Mesenchymal stem cell (in vitro differentiated cells and primary cell): ENCODE measurements around the gene SNCB.

Experiments used
- DNase-seq: peaks from one replicate; pipeline ENCODE4 v3.0.0-alpha.2; 2013
- H2AFZ ChIP-seq: one replicate; pipeline ENCODE4 v1.6.1; 2013; ENCODE audit warnings: low read depth, mild to moderate bottlenecking, control low read depth, inconsistent platforms, low read length, moderate library complexity
- H2AK5ac ChIP-seq: 2 replicates; pipeline ENCODE4 v1.6.1; 2013; ENCODE audit warnings: low read length, moderate library complexity, mild to moderate bottlenecking, inconsistent platforms; ENCODE audit not compliant: severe bottlenecking
- H2BK120ac ChIP-seq: one replicate; pipeline ENCODE4 v1.6.1; 2013; ENCODE audit warnings: low read depth, mild to moderate bottlenecking, inconsistent platforms, low read length, moderate library complexity
- H2BK12ac ChIP-seq, 2 experiments: one replicate each; pipeline ENCODE4 v1.6.1; 2013; ENCODE audit warnings: inconsistent platforms in 2 of 2, low read length in 2 of 2, mild to moderate bottlenecking in 2 of 2, moderate library complexity in 2 of 2, control low read depth in 1 of 2
- H2BK15ac ChIP-seq: one replicate; pipeline ENCODE4 v1.6.1; 2013; ENCODE audit warnings: mild to moderate bottlenecking, low read depth, inconsistent platforms; ENCODE audit not compliant: poor library complexity, severe bottlenecking
- H2BK5ac ChIP-seq: 2 replicates; pipeline ENCODE4 v1.6.1; 2013; ENCODE audit warnings: low read depth, mild to moderate bottlenecking, low read length, control low read depth, inconsistent platforms; ENCODE audit not compliant: poor library complexity, severe bottlenecking
- H3K14ac ChIP-seq, 2 experiments: one replicate each; pipeline ENCODE4 v1.6.1; 2013; ENCODE audit warnings: inconsistent platforms in 2 of 2, low read length in 2 of 2, control low read depth in 1 of 2, mild to moderate bottlenecking in 1 of 2, moderate library complexity in 1 of 2
- H3K18ac ChIP-seq, 2 experiments: one replicate each; pipeline ENCODE4 v1.6.1; 2013; ENCODE audit warnings: inconsistent platforms in 2 of 2, low read length in 2 of 2, control low read depth in 1 of 2, low read depth in 1 of 2, mild to moderate bottlenecking in 1 of 2
- H3K23ac ChIP-seq, 2 experiments: one replicate each; pipeline ENCODE4 v1.6.1; 2013; ENCODE audit warnings: inconsistent platforms in 2 of 2, low read length in 2 of 2, mild to moderate bottlenecking in 2 of 2, moderate library complexity in 2 of 2, control low read depth in 1 of 2
- H3K27ac ChIP-seq: 2 replicates; pipeline ENCODE4 v1.5.1; 2013; ENCODE audit warnings: mild to moderate bottlenecking, moderate library complexity, low read length, control low read depth, inconsistent platforms; ENCODE audit not compliant: poor library complexity, severe bottlenecking
- H3K27me3 ChIP-seq, 2 experiments: 2 replicates each; pipeline versions ENCODE4 v1.6.1 to v1.7.0; 2013; ENCODE audit warnings: low read length in 2 of 2, mild to moderate bottlenecking in 2 of 2, moderate library complexity in 2 of 2, control low read depth in 1 of 2, inconsistent platforms in 1 of 2; ENCODE audit not compliant: control insufficient read depth in 1 of 2, insufficient read depth in 1 of 2
- H3K36me3 ChIP-seq, 2 experiments: 2 replicates each; pipeline versions ENCODE4 v1.6.1 to v1.7.0; 2013; ENCODE audit warnings: low read length in 2 of 2, control low read depth in 1 of 2, inconsistent platforms in 1 of 2, low read depth in 1 of 2, mild to moderate bottlenecking in 1 of 2; ENCODE audit not compliant: insufficient read depth in 2 of 2, control insufficient read depth in 1 of 2
- H3K4ac ChIP-seq, 2 experiments: one replicate each; pipeline ENCODE4 v1.6.1; 2013; ENCODE audit warnings: inconsistent platforms in 2 of 2, low read length in 2 of 2, mild to moderate bottlenecking in 2 of 2, moderate library complexity in 2 of 2, control low read depth in 1 of 2, low read depth in 1 of 2
- H3K4me1 ChIP-seq: 2 replicates; pipeline ENCODE4 v1.6.1; 2013; ENCODE audit warnings: low read depth, low read length, control low read depth; ENCODE audit not compliant: control insufficient read depth, insufficient read depth
- H3K4me2 ChIP-seq: 2 replicates; pipeline ENCODE4 v1.6.1; 2013; ENCODE audit warnings: low read length, mild to moderate bottlenecking, inconsistent platforms; ENCODE audit not compliant: poor library complexity, severe bottlenecking
- H3K4me3 ChIP-seq, 2 experiments: 2 replicates each; pipeline versions ENCODE4 v1.5.1 to v1.7.0; 2013; ENCODE audit warnings: low read length in 2 of 2, mild to moderate bottlenecking in 2 of 2, control low read depth in 1 of 2, low read depth in 1 of 2; ENCODE audit not compliant: insufficient read depth in 1 of 2
- H3K79me1 ChIP-seq: replicated peaks from 2 replicates; pipeline ENCODE4 v1.6.1; 2013; ENCODE audit warnings: mild to moderate bottlenecking, control low read depth, low read length, inconsistent platforms; ENCODE audit not compliant: poor library complexity, severe bottlenecking
- H3K9ac ChIP-seq: 2 replicates; pipeline ENCODE4 v1.7.0; 2013; ENCODE audit warnings: mild to moderate bottlenecking, low read length, moderate library complexity
- H3K9me3 ChIP-seq: 2 replicates; pipeline ENCODE4 v1.7.0; 2013; ENCODE audit warnings: mild to moderate bottlenecking, low read length; ENCODE audit not compliant: control insufficient read depth
- H4K8ac ChIP-seq: one replicate; pipeline ENCODE4 v1.6.1; 2013; ENCODE audit warnings: inconsistent platforms, mild to moderate bottlenecking, low read length, moderate library complexity
- H4K91ac ChIP-seq: one replicate; pipeline ENCODE4 v1.6.1; 2013; ENCODE audit warnings: mild to moderate bottlenecking, low read length, inconsistent platforms
- WGBS: methylation state at CpG from one replicate; pipeline ENCODE4 v1.1.7; 2013; ENCODE audit warnings: mixed read lengths; 5-methylcytosine and 5-hydroxymethylcytosine counted together

Gene SNCB

GRCh38 chr5:176642675-176643490 is 12.5 kb upstream of the SNCB start:
- H3K4me1 ChIP-seq, result peaks cover 12% of the 10 kb centered on the region
- H3K18ac ChIP-seq, result no peak overlapping the region
- H2BK12ac ChIP-seq, result no peak overlapping the region
- H3K36me3 ChIP-seq, result no peaks in the 10 kb centered on the region
- no peak for DNase-seq
- WGBS, result 73% methylated on average over 11 of the region's 15 CpGs
- H2BK5ac ChIP-seq, result no peak overlapping the region
- no peak overlapping the region for H3K4me2 ChIP-seq
- no peaks in the 10 kb centered on the region for H3K9me3 ChIP-seq
- no peak overlapping the region for H2BK15ac ChIP-seq
- no peak overlapping the region for H4K8ac ChIP-seq
- no peak overlapping the region for H2AK5ac ChIP-seq
- H4K91ac ChIP-seq, result no peak overlapping the region
- no peak overlapping the region for H2AFZ ChIP-seq
- no peak overlapping the region for H3K9ac ChIP-seq
- H3K4me3 ChIP-seq, result no peak overlapping the region
- no peak overlapping the region for H3K23ac ChIP-seq
- H2BK120ac ChIP-seq, result no peak overlapping the region
- H3K27me3 ChIP-seq, result peaks cover 1 to 2% of the 10 kb centered on the region in 2 experiments
- H3K79me1 ChIP-seq, result peaks cover 3% of the 10 kb centered on the region
- no peak overlapping the region for H3K4ac ChIP-seq
- no peak overlapping the region for H3K27ac ChIP-seq
- H3K14ac ChIP-seq, result no peak overlapping the region

DNA sequence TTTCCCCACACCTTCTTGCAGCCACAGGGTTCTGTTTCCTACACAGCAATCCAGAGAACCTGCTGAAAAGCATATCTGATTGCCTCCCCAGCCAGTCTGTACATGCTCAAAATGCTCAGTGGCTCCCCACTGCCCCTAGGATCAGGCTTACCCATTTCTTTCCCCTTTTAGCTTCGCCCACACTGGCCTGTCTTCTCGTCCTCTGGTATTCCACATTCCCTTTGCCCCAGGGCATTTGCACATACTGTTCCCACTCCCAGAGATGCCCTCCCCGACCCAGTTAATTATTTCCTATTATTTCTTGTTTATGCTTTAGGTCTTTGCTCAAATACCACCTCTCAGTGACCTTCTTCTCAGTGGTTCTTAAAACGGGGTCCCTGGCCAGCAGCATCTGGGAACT is 10.3 kb upstream of the SNCB start:
- H3K9ac ChIP-seq, result no peak overlapping the region
- H3K18ac ChIP-seq, result no peak overlapping the region
- no peak overlapping the region for H4K91ac ChIP-seq
- H3K9me3 ChIP-seq, result peaks cover under 1% of the 10 kb centered on the region
- no peak overlapping the region for H2AK5ac ChIP-seq
- no peak overlapping the region for H3K23ac ChIP-seq
- no peak overlapping the region for H3K4ac ChIP-seq
- DNase-seq, result no peak
- H3K27ac ChIP-seq, result no peak overlapping the region
- H4K8ac ChIP-seq, result no peak overlapping the region
- WGBS, result 85% methylated on average over 4 of the region's 4 CpGs
- H2BK12ac ChIP-seq, result no peak overlapping the region
- H3K79me1 ChIP-seq, result no peaks in the 10 kb centered on the region
- H3K4me3 ChIP-seq, result no peak overlapping the region
- no peak overlapping the region for H2BK15ac ChIP-seq
- H3K14ac ChIP-seq, result no peak overlapping the region
- H2BK120ac ChIP-seq, result no peak overlapping the region
- peaks cover 5% of the 10 kb centered on the region for H3K4me1 ChIP-seq
- H3K4me2 ChIP-seq, result no peak overlapping the region
- no peaks in the 10 kb centered on the region for H3K36me3 ChIP-seq
- H2BK5ac ChIP-seq, result no peak overlapping the region
- H3K27me3 ChIP-seq, result peaks cover 16 to 21% of the 10 kb centered on the region in 2 experiments
- no peak overlapping the region for H2AFZ ChIP-seq

GRCh38 chr5:176639981-176640380 is 9.6 kb upstream of the SNCB start:
- no peak overlapping the region for H3K4ac ChIP-seq
- H3K4me1 ChIP-seq, result peaks cover 5% of the 10 kb centered on the region
- DNase-seq, result no peak
- H2BK15ac ChIP-seq, result no peak overlapping the region
- no peak overlapping the region for H4K91ac ChIP-seq
- H3K9me3 ChIP-seq, result peaks cover 6% of the 10 kb centered on the region
- no peaks in the 10 kb centered on the region for H3K79me1 ChIP-seq
- H3K18ac ChIP-seq, result no peak overlapping the region
- no peak overlapping the region for H2BK5ac ChIP-seq
- H3K23ac ChIP-seq, result no peak overlapping the region
- no peak overlapping the region for H3K14ac ChIP-seq
- no peak overlapping the region for H2BK12ac ChIP-seq
- H3K36me3 ChIP-seq, result no peaks in the 10 kb centered on the region
- H3K4me2 ChIP-seq, result no peak overlapping the region
- H2AK5ac ChIP-seq, result no peak overlapping the region
- no peak overlapping the region for H4K8ac ChIP-seq
- H3K27ac ChIP-seq, result no peak overlapping the region
- H3K4me3 ChIP-seq, result no peak overlapping the region
- no peak overlapping the region for H2BK120ac ChIP-seq
- peaks cover 22 to 28% of the 10 kb centered on the region in 2 experiments for H3K27me3 ChIP-seq
- WGBS, result 89% methylated on average over 4 of the region's 4 CpGs
- H3K9ac ChIP-seq, result no peak overlapping the region
- H2AFZ ChIP-seq, result no peak overlapping the region

DNA sequence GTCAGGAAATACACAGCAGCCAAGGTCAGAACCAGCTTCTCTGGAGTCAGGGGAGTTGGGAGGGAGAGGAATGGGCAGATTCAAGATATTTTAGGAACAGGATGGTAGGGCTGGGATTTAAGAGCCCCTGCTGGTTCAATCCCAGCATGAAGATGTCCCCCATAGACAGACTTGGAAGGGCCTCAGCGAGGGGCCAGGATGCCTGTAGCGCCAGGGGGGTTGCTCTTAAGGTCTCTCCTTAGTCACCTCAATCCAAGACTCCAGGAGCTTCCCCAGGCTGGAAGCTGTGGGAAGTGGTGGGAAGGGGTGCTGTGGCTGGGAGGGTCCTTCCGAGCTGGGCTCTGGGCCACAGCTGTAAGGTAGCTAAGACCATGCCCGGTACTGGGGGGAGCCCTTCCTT is 8.9 kb upstream of the SNCB start:
- Histone ChIP-seq H3K4me3 (no peak overlapping the region), H3K79me1 (no peaks in the 10 kb centered on the region), H3K4me2 (no peak overlapping the region), H4K8ac (no peak overlapping the region), H2BK120ac (no peak overlapping the region), H3K9ac (no peak overlapping the region), H2AFZ (no peak overlapping the region), H3K18ac (no peak overlapping the region), H2BK15ac (no peak overlapping the region), H3K4ac (no peak overlapping the region), H3K14ac (no peak overlapping the region), H3K23ac (no peak overlapping the region), H3K9me3 (peaks cover 6% of the 10 kb centered on the region), H2AK5ac (no peak overlapping the region), H3K27me3 (peaks cover 26 to 32% of the 10 kb centered on the region in 2 experiments), H2BK12ac (no peak overlapping the region), H2BK5ac (no peak overlapping the region), H4K91ac (no peak overlapping the region), H3K36me3 (no peaks in the 10 kb centered on the region), H3K4me1 (peaks cover 5% of the 10 kb centered on the region), H3K27ac (no peak overlapping the region)
- 94% methylated on average over 2 of the region's 4 CpGs for WGBS
- DNase-seq, result no peak
